Hepatocyte (in vitro differentiated cells): ENCODE measurements around the gene GPN2. TPM values are rescaled to one million over a fixed set of nuclear protein-coding genes. Genes with fewer than 3 reads are reported as not detected.
A peak's percentile ranks its signal among the peaks of the same experiment; 100 is the strongest.

Experiments
- DNase-seq: peaks from one replicate; pipeline ENCODE4 v3.0.0-alpha.2; 2016; ENCODE audit warnings: low spot score
- H2AFZ ChIP-seq: fragments of 200-600 bp; sonication (generic); 2 replicates; pipeline ENCODE4 v1.6.0; 2016; ENCODE audit warnings: antibody characterized with exemption, mild to moderate bottlenecking
- H3K27ac ChIP-seq: fragments of 200-600 bp; sonication (generic); 2 replicates; pipeline ENCODE4 v1.5.1; 2016; ENCODE audit warnings: mild to moderate bottlenecking
- H3K27me3 ChIP-seq: fragments of 200-600 bp; sonication (generic); 2 replicates; pipeline ENCODE4 v1.6.1; 2016
- H3K36me3 ChIP-seq: fragments of 200-600 bp; sonication (generic); replicated peaks from 2 replicates; pipeline ENCODE4 v1.5.1; 2016; ENCODE audit warnings: low read depth; ENCODE audit not compliant: insufficient read depth
- H3K4me1 ChIP-seq: fragments of 200-600 bp; sonication (generic); 2 replicates; pipeline ENCODE4 v1.5.1; 2016; ENCODE audit warnings: mild to moderate bottlenecking, moderate library complexity; ENCODE audit not compliant: insufficient read depth
- H3K4me2 ChIP-seq: fragments of 200-600 bp; sonication (generic); 2 replicates; pipeline ENCODE4 v1.6.0; 2016
- H3K4me3 ChIP-seq: fragments of 200-600 bp; sonication (generic); 2 replicates; pipeline ENCODE4 v1.5.1; 2016; ENCODE audit warnings: mild to moderate bottlenecking
- H3K79me2 ChIP-seq: fragments of 200-600 bp; sonication (generic); 2 replicates; pipeline ENCODE4 v1.6.0; 2017; ENCODE audit warnings: mild to moderate bottlenecking
- H3K9me2 ChIP-seq: fragments of 200-600 bp; sonication (generic); replicated peaks from 2 replicates; pipeline ENCODE4 v1.6.0; 2017; ENCODE audit warnings: mild to moderate bottlenecking; ENCODE audit not compliant: insufficient read depth
- H3K9me3 ChIP-seq: fragments of 200-600 bp; sonication (generic); 2 replicates; pipeline ENCODE4 v1.5.1; 2016; ENCODE audit warnings: low read depth, mild to moderate bottlenecking
- H4K20me1 ChIP-seq: fragments of 200-600 bp; sonication (generic); 2 replicates; pipeline ENCODE4 v1.6.0; 2016; ENCODE audit warnings: mild to moderate bottlenecking; ENCODE audit not compliant: insufficient read depth, poor library complexity, severe bottlenecking
- CTCF ChIP-seq: fragments of 200-600 bp; sonication (generic); IDR thresholded peaks from 2 replicates; pipeline ENCODE4 v1.5.1; 2016; ENCODE audit warnings: antibody characterized with exemption, mild to moderate bottlenecking; ENCODE audit not compliant: poor library complexity
- EZH2 ChIP-seq: fragments of 200-600 bp; sonication (generic); IDR thresholded peaks from 2 replicates; pipeline ENCODE4 v1.6.1; 2016; ENCODE audit warnings: antibody characterized with exemption, mild to moderate bottlenecking, borderline replicate concordance
- EZH2phosphoT487 ChIP-seq: fragments of 200-600 bp; sonication (generic); IDR thresholded peaks from one replicate; pipeline ENCODE4 v1.6.1; 2018; ENCODE audit warnings: antibody characterized with exemption, mild to moderate bottlenecking, low read depth, moderate library complexity; ENCODE audit not compliant: unreplicated experiment, severe bottlenecking
- WGBS: methylation state at CpG from one replicate; pipeline ENCODE4 v1.1.6; 2016; ENCODE audit warnings: low lambda C conversion rate; ENCODE audit errors: missing lambda C conversion rate; 5-methylcytosine and 5-hydroxymethylcytosine counted together
- polyA plus RNA-seq: library from polyadenylated mRNA; unstranded; fragments of >200 nt; fragmentation: Nextera tagmentation; extraction: Ambion mirVana; gene quantifications from 2 replicates; pipeline ENCODE4 v1.2.1, GENCODE V29; 2016
- total RNA-seq: library from RNA; depleted of rRNA; stranded (reverse); fragments of >200 nt; gene quantifications from 2 replicates; pipeline ENCODE4 v1.2.3, GENCODE V29; 2014

The GPN2 gene
- total RNA-seq (12.6 and 15.8 TPM in 2 replicates), polyA plus RNA-seq (37.9 and 44.6 TPM in 2 replicates)

DNA sequence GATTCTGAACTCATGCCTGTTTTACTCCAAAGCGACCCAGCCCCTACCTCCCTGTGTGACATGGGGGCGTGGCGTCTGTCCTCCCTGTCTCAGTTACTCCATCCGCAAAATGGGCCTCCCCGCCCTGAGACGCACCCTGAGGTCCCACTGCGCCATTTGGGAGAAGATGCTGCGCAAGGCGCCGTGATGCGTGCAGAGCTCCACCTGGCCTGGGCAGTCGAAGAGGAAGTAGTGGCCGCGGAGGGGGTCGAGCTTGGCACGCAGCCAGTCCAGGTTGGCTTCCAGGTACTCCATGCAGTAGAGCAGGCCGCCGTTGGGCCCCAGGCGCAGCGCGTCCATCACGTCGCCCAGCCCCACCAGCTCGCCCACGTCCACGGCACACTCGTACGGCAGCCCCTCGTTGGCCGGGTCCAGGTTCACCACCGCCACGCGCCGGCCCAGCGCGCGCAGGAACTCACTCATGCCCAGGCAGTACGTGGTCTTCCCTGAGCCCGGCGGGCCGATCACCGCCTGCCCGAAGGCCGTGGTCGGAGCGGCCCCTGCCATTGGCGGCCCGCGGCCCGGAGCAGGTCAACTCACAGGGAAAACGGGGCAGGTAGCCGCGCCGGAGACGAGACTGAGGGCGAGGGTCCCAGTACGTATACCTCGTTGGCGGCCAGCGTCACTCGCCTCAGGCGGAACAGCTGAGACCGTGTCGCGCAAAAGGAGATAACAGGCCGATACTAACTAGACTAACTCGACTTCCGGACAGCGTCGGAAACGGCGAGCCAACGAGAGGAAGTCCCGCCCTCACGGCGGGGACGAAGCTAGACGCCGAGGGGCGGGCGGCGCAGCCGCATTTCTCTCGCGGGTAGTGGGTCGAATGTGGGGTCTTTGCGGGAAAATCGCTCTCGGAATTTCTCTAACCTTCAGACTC lies at the start of gene GPN2:
Gene GPN2, minus strand, starts transcription at position 733 of the 916 bp plus-strand sequence. Its CDS starts 187 bp downstream, at position 546.
- H3K4me2 ChIP-seq = peak within 1 kb of the TSS; percentile 97
- DNase-seq = peak; percentile 88
- peak within 1 kb of the TSS; percentile 55 for H2AFZ ChIP-seq
- H3K79me2 ChIP-seq = peaks cover 25% of the 10 kb centered on the region
- H4K20me1 ChIP-seq = no peaks in the 10 kb centered on the region
- WGBS = 3% methylated on average over 89 of the region's 89 CpGs
- H3K27ac ChIP-seq = peak within 1 kb of the TSS; percentile 99
- H3K27me3 ChIP-seq = no peaks in the 10 kb centered on the region
- peak within 1 kb of the TSS; percentile 93 for H3K4me3 ChIP-seq
- no peaks in the 10 kb centered on the region for H3K9me3 ChIP-seq
- no peaks in the 10 kb centered on the region for H3K36me3 ChIP-seq
- peaks cover 12% of the 10 kb centered on the region for H3K4me1 ChIP-seq
- no peak for TF ChIP-seq CTCF
- TF ChIP-seq EZH2phosphoT487 = no peak
- TF ChIP-seq EZH2 = no peak
- H3K9me2 ChIP-seq = no peaks in the 10 kb centered on the region

- no peak overlapping the region for H3K4me3 ChIP-seq
- H2AFZ ChIP-seq = no peak overlapping the region
- no peaks in the 10 kb centered on the region for H3K4me1 ChIP-seq
- H3K79me2 ChIP-seq = peaks cover 44% of the 10 kb centered on the region
- peaks cover 3% of the 10 kb centered on the region for H3K36me3 ChIP-seq
- H3K9me2 ChIP-seq = no peaks in the 10 kb centered on the region
- no peaks in the 10 kb centered on the region for H3K9me3 ChIP-seq
- no peaks in the 10 kb centered on the region for H3K27me3 ChIP-seq
- H3K27ac ChIP-seq = no peak overlapping the region
- TF ChIP-seq EZH2 = no peak
- no peak for TF ChIP-seq CTCF
- no peak for TF ChIP-seq EZH2phosphoT487
- DNase-seq = no peak
- 93% methylated on average over 2 of the region's 2 CpGs for WGBS
- no peak overlapping the region for H3K4me2 ChIP-seq
- no peaks in the 10 kb centered on the region for H4K20me1 ChIP-seq
Measured at GRCh38 chr1:26938659-26939025, 48.6 kb upstream of the GPN2 start.

- H3K79me2 ChIP-seq = peaks cover 44% of the 10 kb centered on the region
- peaks cover 3% of the 10 kb centered on the region for H3K36me3 ChIP-seq
- no peak overlapping the region for H3K27ac ChIP-seq
Measured at GRCh38 chr1:26938004-26938658, 48.0 kb upstream of the GPN2 start.

More at GRCh38 chr1:26938004-26938658, 48.0 kb upstream of the GPN2 start:
- Histone ChIP-seq H3K4me2 (no peak overlapping the region), H3K4me3 (no peak overlapping the region), H2AFZ (no peak overlapping the region), H3K9me3 (no peaks in the 10 kb centered on the region), H4K20me1 (no peaks in the 10 kb centered on the region), H3K27me3 (no peaks in the 10 kb centered on the region), H3K9me2 (no peaks in the 10 kb centered on the region), H3K4me1 (no peaks in the 10 kb centered on the region)
- no peak for DNase-seq
- 78% methylated on average over 4 of the region's 4 CpGs for WGBS
- no peak for TF ChIP-seq EZH2
- no peak for TF ChIP-seq CTCF
- TF ChIP-seq EZH2phosphoT487 = no peak
